Urothelium cell line (cell line): Measurements from ENCODE around the gene RIMKLB.
"Not testable (repeated sequence)": the region's sequence is repeated elsewhere in the genome, so short reads cannot be mapped to it uniquely, and the experiment has no call there.

ENCODE experiments used
- DNase-seq: peaks from one replicate; pipeline ENCODE4 v3.0.0; 2011; ENCODE audit warnings: low spot score, mixed read lengths
- FAIRE-seq: peaks from 2 replicates; lab custom pipeline; 2011; peaks lifted over from hg19 to GRCh38; lab: Jason Lieb, UNC

The RIMKLB gene

GRCh38 chr12:8770499-8770898 is 72.7 kb downstream of the RIMKLB start:
- DNase-seq (no peak), FAIRE-seq (no peak)

DNA sequence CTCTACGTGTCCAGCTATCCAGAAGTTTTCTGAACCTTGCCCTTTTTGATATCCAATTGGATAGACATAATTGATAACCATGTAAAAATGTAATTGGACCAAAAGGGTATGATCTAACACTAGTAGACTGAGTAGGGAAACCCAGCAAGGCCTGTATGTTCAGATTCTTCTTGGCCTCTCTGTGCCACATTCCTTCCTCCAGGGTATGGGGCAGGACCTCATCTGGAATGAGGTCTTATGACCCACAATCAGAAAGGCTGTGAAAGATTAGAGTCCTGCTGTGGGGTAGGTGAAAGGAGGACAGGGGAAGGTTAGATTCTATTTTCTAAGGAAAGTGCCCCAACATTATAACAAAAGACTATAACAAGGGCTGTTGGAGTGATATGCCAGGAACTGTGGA is 73.3 kb downstream of the RIMKLB start:
- FAIRE-seq (no peak), DNase-seq (no peak)

GRCh38 chr12:8773461-8773860 is 75.7 kb downstream of the RIMKLB start:
- DNase-seq (no peak), FAIRE-seq (no peak)

- FAIRE-seq (no peak), DNase-seq (no peak)
Observed at GRCh38 chr12:8779281-8779680, 81.5 kb downstream of the RIMKLB start.

DNA sequence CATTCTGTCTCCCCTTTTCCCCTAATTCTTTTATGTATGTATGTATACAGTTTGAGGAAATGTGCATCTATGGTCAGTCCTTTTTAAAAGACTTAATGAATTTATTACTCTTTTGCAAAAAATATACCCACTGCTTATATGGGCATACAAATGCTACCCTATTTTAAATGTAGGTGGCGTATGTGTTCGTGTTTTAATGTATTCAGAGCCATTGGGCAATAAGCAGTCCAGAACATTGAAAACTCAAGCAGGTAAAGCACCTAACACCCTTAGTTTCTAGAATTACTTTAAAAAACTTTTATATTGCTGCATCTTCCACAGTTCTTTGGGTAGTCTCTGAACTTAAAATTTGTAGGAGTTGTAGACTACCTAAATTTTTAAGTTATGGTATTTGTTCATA is 82.1 kb downstream of the RIMKLB start:
- FAIRE-seq, result no peak
- no peak for DNase-seq

DNA sequence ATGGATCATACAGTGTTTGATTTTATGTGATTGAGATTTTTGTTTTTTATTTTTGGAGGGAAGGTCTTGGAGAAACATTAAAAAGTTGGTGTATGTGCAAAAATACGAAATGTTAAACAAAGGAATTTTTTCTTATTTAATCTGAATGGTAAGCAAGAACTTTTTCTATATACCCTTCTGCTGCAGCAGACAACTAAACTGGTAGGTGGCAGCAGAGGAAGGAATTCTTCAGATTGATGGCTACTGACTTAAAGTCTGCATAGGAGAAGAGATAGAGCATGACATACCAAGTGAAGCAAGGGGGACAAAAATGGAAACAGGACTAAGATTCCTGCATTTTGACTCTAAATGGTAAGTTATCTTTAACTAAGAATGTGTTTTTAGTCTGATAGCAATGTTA is 82.6 kb downstream of the RIMKLB start:
- FAIRE-seq (peak; percentile 13), DNase-seq (peak; percentile 18)

DNA sequence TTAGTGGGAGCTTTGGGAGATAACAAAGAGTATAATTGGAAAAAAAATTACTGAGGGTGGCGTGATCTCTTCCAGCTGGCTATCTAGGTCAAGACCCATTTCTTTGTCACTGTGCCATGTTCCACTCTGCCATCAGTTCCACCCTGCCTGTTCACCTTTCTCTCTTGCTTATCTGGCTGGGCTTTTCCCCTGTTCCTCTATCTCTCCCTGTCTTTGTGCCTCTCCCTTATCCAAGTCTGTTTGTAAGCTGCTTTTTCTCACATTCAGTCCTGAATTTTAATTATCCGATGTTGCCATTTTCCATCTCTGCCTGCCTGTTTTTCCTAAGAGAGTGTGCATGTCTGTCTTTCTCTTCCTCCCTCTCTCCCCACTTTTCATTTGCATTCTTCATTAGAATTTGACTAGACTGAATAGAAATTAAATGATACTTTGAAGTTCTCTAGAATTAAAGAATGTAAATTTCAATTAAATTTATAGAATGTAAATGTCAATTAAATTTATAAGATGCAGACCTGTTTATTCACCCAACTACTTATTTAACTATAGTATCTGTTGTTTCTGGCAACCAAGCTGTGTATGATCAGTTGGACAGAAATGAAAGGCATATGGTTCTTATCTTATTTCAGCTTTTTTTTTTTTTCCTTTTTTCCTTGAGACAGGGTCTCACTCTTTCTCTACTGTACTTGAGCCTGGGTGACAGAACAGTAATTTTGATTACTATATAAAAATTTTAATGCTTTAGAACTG is 83.8 kb downstream of the RIMKLB start:
- FAIRE-seq, result no peak

DNA sequence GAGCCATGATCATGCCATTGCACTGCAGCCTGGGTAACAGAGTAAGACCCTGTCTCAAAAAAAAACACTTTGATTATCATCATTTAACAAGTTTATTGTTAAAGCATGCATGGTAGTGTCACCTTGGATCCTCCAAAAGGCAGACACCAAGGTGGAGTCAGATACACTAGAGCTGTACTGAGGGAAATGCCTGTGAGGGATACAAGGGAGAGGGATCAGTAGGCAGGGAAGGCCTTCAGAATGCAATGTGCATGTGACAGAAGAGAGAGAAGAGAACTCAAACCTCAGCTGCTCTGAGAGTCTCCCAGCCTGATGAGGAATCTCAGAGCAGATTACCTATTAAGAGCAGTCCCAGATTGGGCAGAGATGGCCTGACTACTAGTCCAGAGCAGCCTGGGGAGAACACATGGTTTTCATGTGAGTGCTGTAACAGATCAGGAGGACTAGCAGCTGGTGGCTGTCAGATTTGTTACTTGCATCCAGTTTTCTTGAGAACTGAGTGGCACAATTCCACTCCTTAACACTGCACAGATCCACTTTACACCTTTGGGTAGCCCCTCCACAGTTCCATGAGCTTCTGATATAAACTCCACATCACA is 86.6 kb downstream of the RIMKLB start:
- FAIRE-seq (no peak), DNase-seq (no peak)

More for the DNA sequence above, 83.8 kb downstream of the RIMKLB start:
- no peak for DNase-seq

DNA sequence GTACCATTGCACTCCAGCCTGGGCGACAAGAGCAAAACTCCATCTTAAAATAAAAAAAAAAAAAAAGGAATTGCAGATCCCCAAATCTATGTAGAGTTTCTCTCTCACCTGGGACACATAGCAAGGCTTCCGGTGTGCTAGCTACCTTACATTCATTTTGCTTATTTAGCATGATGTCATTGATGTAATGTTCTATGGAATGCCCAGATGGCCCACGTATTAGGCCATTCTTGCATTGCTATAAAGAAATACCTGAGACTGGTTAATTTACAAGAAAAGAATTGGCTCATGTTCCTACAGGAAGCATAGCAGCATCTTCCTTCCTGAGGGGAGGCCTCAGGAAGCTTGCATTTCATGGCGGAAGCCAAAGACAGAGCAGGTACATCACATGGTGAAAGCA is 87.7 kb downstream of the RIMKLB start:
- DNase-seq (no peak), FAIRE-seq (no peak)

- not testable (repeated sequence) for FAIRE-seq, DNase-seq
Observed at GRCh38 chr12:8787206-8787605, 89.4 kb downstream of the RIMKLB start.

DNA sequence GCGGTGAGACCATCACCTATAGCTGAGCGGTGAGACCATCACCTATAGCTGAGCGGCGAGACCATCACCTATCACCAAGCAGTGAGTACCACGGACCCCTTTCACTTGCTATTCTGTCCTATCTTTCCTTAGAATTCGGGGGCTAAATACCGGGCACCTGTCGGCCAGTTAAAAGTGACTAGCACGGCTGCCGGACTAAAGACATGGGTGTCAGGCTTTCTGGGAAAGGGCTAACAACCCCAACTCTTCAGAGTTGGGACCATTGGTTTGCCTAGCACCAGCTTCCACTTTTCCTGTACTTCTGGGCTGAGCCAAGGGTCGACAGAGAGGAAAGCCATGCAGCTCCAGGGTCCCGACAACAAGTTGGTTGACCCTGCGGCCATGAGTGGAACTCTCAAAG is 90.9 kb downstream of the RIMKLB start:
- DNase-seq, FAIRE-seq: not testable (repeated sequence)

- not testable (repeated sequence) for FAIRE-seq, DNase-seq
Observed at GRCh38 chr12:8789341-8790013, 91.7 kb downstream of the RIMKLB start.

DNA sequence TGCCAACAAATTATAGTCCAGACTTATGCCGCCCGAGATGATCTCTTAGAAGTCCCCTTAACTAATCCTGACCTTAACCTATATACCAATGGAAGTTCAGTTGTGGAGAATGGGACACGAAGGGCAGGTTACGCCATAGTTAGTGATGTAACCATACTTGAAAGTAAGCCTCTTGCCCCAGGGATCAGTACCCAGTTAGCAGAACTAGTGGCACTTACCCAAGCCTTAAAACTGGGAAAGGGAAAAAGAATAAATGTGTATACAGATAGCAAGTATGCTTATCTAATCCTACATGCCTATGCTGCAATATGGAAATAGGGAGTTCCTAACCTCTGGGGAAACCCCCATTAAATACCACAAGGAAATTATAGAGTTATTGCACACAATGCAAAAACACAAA is 95.4 kb downstream of the RIMKLB start:
- not testable (repeated sequence) for FAIRE-seq, DNase-seq

DNA sequence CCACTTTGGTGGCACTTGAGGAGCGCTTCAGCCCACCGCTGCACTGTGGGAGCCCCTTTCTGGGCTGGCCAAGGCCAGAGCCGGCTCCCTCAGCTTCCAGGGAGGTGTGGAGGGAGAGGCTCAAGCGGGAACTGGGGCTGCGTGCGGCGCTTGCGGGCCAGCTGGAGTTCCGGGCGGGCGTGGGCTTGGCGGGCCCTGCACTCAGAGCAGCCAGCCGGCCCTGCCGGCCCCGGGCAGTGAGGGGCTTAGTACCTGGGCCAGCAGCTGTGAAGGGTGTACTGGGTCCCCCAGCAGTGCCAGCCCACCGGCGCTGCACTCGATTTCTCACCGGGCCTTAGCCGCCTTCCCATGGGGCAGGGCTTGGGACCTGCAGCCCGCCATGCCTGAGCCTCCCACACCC is 96.8 kb downstream of the RIMKLB start:
- not testable (repeated sequence) for DNase-seq, FAIRE-seq

- no peak for DNase-seq
- no peak for FAIRE-seq
Observed at GRCh38 chr12:8796831-8797626, 99.2 kb downstream of the RIMKLB start.

- FAIRE-seq, DNase-seq: not testable (repeated sequence)
Observed at GRCh38 chr12:8801213-8801612, 103.4 kb downstream of the RIMKLB start.

DNA sequence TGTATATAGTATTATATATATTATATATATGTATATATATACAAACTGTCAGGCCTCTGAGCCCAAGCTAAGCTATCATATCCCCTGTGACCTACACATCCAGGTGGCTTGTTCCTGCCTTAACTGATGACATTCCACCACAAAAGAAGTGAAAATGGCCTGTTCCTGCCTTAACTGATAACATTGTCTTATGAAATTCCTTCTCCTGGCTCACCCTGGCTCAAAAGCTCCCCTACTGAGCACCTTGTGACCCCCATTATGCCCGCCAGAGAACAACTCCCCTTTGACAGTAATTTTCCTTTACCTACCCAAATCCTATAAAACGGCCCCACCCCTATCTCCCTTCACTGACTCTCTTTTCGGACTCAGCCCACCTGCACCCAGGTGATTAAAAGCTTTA is 107.0 kb downstream of the RIMKLB start:
- FAIRE-seq, DNase-seq: not testable (repeated sequence)

DNA sequence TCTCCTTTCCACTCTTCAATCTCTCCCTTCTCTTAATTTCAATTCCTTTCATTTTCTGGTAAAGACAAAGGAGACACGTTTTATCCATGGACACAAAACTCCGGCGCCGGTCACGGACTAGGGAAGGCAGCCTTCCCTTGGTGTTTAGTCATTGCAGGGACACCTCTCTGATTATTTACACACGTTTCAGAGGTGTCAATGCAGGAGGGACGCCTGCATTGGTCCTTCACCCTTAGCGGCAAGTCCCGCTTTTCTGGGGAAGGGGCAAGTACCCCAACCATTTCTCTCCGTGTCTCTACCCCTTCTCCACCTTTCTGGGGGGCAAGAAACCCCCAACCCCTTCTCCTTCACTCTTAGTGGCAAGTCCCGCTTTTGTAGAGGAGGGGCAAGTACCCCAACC is 107.7 kb downstream of the RIMKLB start:
- not testable (repeated sequence) for FAIRE-seq

GRCh38 chr12:8807084-8807483 is 109.3 kb downstream of the RIMKLB start:
- FAIRE-seq, DNase-seq: not testable (repeated sequence)

More for the DNA sequence above, 107.7 kb downstream of the RIMKLB start:
- DNase-seq, result not testable (repeated sequence)

DNA sequence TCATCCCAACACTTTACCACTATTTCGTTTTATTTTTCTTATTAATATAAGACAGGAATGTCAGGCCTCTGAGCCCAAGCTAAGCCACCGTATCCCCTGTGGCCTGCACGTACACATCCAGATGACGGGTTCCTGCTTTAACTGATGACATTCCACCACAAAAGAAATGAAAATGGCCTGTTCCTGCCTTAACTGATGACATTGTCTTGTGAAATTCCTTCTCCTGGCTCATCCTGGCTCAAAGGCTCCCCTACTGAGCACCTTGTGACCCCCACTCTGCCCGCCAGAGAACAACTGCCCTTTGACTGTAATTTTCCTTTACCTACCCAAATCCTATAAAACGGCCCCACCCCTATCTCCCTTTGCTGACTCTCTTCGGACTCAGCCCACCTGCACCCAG is 112.3 kb downstream of the RIMKLB start:
- DNase-seq, FAIRE-seq: not testable (repeated sequence)
